Sigmoid colon (tissue), 4 donors: ENCODE measurements around the gene RIMKLB.

ENCODE experiments used
- CTCF ChIP-seq, 4 experiments: fragments of 450-650 bp in 3 of 4; fragments of 200-600 bp in 1 of 4; IDR thresholded peaks; one replicate each; pipeline ENCODE4 v1.5.1; 2016 to 2019; ENCODE audit warnings: antibody characterized with exemption in 4 of 4, mild to moderate bottlenecking in 3 of 4, moderate library complexity in 2 of 4
- EP300 ChIP-seq, 4 donors: sonication (generic); formaldehyde crosslinking; IDR thresholded peaks; one replicate each; pipeline ENCODE4 v1.6.1; 2017; ENCODE audit warnings: antibody characterized with exemption in 4 of 4
- POLR2A ChIP-seq, 2 donors: fragments of 450-650 bp; IDR thresholded peaks; one replicate each; pipeline ENCODE4 v1.6.1; 2016; ENCODE audit warnings: antibody characterized with exemption in 2 of 2, mild to moderate bottlenecking in 2 of 2, moderate library complexity in 2 of 2

DNA sequence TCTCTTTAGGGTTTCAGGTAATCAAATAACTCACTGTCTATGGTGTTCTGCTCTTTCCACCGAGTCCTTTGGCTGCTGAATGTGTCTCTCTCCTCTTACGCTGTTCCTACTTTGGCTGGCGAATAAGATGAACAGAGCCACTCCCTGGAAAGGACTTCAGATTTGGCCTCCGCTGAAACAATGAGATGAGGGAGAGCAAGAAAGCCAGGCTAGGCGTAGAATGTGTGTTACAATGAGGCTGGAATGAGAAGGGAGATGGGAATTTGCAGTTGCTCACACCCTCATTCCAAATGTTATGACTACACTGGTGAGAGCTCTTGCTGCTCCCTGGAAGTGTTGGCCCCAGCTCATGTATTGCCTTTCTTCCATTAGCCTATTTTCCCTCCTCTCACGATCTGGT, 35.2 kb upstream of the RIMKLB start, which contains the start of gene MFAP5:
- TF ChIP-seq CTCF (IDR thresholded peaks at IDR 0.05) (no peak), POLR2A (IDR thresholded peaks at IDR 0.05) (no peak), EP300 (IDR thresholded peaks at IDR 0.05) (no peak)
